GM21423 (cell line): ENCODE results near the gene RNF144B.
"Not testable (repeated sequence)": the region's sequence is repeated elsewhere in the genome, so short reads cannot be mapped to it uniquely, and the experiment has no call there.

Source experiments
- ATAC-seq: cut with Tn5 transposase; IDR thresholded peaks from one replicate; pipeline ENCODE4 v1.9.1; 2021; ENCODE audit warnings: mild to moderate bottlenecking, moderate library complexity; ENCODE audit not compliant: unreplicated experiment

Gene RNF144B

DNA sequence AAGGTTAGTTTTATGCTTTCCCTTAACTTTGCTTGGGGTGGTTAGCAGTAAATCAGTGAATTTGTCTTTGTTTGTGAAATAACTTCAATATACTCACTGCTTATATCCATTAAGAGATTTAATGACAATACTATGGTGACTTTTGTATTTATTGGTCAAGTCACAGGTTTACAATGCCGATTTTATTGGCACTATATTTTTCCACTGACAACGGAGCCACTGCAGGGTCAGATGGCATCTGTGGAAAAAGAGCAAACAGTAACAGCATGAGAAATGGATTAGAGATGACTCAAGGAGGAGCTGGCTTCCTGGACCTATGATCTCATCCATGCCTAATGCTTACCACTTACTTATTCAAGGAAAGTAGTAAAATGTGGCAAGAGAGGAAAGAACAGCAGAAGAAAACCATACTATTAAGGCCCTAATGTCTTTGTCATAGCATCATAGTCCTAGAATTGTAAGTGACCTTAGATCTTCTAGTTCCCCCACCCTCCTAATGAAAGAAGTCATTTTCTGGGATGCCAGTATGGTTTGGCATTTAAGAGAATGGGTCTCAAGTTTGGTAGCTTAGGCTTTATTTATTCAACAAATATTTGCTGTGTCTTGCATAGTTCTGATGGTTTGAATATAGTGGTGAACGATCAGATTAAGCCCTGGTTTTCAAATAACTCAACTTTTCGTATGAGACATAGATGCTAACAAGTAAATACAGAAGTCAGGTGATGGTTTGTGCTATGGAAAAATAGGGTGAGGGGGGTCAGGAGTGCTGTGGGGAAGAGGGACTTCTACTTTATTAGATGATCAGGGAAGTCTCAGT lies 18.5 kb downstream of the RNF144B start:
- ATAC-seq, result no peak

DNA sequence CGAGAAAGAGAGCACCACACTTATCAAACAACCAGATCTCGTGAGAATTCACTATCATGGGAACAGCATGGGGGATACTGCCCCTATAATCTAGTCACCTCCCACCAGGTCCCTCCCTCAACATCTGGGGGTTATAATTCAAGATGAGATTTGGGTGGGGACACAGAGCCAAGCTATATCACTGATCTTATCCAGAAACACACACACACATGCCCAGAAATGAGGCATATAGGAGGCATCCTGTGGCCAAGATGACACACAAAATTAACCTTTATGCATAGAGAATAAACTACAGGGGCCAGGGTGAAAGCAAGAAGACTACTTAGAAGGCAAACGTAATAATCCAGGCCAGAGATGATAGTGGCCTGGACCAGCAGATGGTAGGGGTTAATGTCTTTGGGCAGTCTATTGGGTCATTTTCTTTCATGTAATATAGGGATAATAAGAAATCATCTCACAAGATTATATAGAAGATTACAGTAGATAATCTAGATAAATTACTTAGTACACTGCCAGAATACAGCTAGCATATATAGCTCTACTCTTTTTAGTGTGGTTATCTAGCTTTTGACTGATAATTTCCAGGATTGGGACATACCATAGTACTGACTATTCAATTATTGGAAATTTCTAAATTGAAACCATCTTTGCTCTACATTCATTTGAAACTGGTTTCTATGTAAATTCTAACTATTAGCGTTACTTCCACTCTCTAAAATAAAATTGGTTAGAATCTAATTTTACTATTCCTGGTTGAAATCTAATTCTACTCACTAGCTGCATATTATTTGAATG lies 20.0 kb downstream of the RNF144B start:
- ATAC-seq, result no peak

DNA sequence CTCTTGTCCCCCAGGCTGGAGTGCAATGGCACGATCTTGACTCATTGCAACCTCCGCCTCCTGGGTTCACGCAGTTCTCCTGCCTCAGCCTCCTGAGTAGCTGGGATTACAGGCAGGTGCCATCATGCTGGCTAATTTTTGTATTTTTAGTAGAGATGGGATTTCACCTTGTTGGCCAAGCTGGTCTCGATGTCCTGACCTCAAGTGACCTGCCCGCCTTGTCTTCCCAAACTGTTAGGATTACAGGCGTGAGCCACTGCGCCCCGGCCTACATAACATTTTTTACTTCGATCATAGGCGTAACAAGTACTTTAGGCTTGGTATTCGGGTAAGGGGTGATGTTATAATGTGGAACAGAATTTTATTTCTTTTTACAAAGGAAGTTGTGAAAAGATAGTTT lies 22.5 kb downstream of the RNF144B start:
- not testable (repeated sequence) for ATAC-seq

DNA sequence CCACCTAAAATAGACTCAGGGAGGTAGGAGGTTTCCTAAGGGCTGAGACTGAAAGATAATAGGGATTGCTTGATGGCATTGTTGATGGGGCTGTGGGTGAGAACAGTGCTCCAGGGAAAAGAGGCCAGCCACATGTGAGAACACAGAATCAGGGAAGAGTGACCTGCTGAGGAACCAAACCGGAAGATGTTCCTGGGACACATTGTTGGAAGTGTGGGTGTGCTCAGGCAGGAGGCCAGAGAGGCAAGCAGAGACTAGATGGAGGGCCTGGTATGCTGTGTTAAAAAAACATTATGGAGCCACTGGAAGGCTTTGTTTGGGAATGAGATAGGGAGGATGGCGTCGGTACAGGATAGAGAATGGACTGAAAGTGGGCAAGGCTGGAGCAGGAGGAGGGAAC lies 23.3 kb downstream of the RNF144B start:
- ATAC-seq, result no peak

DNA sequence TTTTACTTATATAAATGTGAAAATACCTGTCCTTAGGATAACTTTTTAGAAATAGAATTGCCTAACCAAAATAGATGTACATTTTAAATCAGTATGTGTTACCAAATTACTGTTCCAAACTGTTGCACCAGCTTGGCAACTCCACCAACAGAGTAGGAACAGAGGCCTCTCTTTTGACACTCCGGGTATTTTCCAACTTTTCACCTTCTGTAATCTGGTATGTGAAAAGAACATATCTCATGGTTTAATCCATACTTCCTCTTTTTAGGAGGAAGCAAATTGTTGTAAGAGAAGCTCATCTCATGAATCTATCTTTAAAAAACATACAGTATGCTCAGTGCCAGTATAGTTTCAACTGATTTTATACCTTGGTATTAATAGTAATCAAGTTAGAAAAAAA lies 24.9 kb downstream of the RNF144B start:
- ATAC-seq, result no peak

DNA sequence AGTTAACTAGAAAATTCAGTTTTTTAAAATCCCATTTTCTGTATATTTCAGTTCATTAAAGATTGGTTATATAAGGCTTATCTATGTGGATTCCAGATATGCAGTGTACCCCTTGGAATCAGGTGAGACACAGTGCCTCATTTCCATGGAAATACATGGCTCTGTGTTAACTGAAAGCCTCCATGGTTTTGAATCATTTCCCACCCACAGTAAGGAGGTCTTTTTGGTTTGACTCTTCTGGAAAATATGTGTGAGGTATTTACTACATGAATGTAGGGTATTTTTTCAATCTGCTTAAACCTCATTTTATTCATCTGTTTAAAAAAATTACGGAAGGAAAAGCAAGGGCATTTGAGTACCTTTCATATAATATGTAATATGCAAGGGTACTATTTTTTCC lies 25.5 kb downstream of the RNF144B start:
- ATAC-seq, result no peak

DNA sequence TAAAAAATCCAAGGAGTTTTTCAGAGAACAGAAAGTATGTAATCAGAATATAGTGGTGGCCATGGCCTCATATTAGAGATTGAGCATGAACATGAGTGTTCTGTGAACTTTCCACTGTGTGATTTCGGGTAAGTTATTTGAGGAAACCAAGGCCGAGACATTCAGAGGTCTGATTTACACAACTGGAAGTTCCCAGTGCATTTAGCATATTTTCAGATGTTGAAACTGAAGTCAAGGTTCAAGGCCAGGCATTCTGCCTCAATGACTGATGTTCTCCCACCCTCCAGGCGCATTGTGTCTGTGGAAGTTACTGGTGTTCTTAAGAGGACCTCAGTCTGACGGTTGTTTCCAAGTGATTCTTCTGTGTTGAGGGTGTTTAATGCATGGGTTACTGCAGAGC lies 26.2 kb downstream of the RNF144B start:
- no peak for ATAC-seq

DNA sequence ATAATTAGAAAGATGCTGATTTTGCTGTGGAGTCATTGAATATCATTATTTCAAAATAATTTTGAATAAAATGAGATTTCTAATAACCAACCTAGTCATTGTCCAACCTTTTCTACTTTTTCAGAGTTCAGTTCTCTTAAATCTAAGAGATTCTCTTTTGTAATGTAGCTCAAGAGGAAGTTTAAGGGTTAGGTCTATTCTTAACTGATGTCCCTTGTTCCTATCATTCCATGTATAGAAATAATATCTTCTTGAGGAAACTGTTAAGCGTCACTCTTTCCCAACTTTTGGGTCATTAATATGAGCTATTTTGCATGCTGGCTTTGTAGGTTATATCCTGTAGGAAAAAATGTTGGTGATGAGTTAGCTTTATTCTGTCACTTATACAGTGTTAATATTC lies 27.0 kb downstream of the RNF144B start:
- ATAC-seq, result no peak

DNA sequence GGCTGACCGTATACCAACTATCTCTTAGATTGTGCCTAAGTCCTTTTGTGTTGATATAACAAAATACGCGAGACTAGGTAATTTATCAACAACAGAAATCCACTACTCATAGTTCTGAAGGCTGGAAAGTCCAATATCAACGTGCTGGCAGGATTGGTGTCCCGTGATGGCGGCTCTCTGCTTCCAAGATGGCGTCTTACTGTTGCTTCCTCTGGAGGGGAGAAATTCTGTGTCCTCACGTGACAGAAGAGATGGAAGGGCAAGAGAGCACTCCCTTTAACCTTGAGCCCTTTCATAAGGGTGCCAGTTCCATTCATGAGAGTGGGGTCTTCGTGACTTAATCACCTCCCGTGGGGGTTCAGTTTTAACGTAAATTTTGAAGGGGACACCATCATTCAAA lies 28.1 kb downstream of the RNF144B start:
- ATAC-seq, result no peak

DNA sequence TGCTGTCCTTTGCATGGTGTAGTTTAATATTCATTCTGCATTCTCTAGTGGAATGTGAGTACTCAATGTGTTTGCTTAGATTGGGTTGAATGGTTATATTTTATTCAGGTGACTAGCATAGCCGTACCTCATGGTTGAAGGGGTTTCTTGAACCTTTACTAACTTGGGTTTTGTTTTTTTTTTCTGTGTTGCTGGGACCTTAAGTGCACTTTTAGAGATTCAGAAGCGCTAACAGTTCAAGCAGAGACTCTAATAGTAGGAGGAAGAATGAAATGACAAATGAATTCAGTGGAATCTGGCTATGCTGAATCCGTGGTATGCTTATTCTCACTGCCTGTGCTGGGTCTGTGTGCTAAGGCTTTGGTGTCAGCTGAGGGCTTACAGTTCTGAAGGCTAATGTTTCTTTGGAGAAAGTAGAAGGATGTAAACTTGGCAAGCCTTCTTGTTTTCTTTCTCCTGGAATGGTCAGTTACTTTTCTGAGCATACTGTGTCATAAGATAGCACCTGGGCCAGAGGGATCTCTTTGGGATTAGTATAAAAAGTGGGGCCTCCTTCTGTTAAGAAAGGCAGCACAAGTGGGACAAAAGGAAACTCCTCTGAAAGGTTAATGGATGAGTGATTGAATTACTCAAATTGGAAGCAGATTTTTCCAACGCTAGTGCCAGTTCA lies 28.7 kb downstream of the RNF144B start:
- ATAC-seq, result no peak

DNA sequence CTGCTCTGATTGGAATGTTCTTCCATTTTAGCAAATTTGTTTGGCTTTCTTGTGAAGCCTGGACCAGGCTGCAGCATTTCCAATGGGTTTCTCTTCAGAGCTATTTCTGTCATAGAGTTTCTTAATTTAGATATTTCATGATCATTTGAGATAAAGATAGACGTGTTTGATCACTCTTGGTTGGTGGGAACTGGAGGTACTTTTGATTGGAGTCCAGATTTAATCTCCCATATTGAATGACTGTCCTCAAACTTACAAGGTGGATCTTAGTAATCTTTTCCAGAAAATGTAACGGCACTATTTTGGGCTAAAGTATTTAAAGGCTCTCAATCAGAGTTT lies 29.2 kb downstream of the RNF144B start:
- no peak for ATAC-seq

DNA sequence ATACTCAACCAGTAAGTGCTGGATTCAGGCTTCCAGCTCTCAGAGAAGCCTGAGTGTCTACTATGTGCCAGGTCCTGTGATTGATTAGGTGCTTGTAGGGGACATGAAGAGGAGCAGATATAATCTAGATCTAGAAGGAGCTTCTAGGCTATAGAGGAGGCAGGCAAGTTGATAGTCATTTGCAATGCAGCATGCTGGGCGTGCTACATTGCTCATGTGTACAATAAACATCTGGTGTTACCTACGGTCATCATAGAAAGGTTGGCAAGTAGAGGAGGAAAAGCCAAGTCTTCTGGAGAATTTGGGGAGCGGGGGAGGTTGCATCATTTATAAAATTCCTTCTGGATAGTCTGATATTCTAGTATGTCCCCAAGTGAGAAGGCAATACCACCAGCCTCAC lies 33.2 kb downstream of the RNF144B start:
- ATAC-seq, result no peak

DNA sequence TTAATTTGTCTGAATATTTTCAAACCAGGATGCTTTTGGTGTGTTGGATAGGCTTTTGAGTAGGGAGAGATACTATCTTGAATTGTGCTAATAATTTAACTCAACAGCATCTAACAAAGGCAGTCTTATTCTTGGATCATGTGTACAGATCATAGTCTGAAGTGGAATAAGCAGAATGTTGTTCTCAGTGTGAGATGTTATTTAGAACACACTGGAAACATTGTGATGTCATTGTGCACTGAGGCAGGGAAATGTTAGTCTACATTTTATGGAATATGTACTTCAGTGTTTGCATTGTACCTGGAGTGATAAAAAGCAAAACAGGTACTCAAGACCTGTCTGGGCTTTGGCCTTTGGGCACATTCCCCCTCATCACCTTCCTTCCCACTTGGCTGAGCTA lies 35.0 kb downstream of the RNF144B start:
- no peak for ATAC-seq

DNA sequence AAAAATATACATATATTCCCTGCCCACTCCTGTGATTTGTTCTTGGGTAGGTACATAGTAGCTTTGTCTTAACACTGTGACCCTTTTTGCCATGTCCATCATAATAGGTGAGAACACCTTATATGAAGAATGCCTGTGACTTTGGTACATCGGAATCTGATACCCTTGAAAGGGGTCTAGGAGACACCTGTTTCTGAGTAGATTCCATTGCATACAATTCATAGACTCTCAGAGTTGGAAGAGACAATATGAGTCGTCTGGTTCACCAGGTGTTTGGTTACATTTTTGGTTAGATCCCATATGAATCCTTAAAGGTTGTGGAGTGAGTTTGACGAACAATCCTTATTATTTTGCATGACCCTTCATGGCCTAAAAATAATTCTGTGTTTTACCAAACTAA lies 36.3 kb downstream of the RNF144B start:
- ATAC-seq, result no peak

DNA sequence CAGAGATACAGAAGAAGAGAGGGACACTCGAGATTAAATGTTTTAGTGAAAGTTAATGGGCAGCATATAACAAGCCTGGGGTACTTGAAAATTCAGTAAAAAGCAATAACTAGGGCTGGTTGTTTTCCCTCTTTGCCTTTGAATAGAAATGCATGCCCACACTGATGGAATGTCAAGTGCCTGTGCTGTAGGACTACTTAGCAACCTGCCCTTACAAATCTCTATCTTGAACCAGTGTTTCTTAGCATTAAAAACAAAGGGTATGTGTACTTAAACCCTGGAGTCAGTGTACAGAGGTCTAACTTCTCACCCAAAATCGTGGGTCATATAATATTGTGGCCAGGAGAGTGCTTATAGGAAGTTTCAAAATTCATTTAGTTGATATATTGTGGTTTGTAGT lies 37.1 kb downstream of the RNF144B start:
- no peak for ATAC-seq

DNA sequence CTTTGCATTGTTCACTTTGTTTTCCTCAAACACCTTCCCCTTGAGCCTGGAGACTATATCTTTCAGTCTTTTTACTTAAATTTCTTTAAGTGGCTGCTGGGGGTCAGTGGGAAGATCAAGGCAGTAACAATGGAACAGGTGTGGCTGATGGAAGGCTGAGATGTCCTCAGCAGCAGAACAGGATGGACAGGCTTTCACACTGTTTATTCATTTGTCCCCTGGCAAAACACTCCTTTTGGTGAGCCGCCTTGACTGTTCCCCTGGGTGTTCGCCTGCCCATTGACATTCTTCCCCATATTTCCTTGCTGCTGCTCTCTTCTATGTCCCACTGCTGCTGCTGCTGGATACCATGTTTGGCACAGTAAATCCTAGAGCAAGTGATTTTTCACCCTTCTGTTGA lies 38.1 kb downstream of the RNF144B start:
- no peak for ATAC-seq

DNA sequence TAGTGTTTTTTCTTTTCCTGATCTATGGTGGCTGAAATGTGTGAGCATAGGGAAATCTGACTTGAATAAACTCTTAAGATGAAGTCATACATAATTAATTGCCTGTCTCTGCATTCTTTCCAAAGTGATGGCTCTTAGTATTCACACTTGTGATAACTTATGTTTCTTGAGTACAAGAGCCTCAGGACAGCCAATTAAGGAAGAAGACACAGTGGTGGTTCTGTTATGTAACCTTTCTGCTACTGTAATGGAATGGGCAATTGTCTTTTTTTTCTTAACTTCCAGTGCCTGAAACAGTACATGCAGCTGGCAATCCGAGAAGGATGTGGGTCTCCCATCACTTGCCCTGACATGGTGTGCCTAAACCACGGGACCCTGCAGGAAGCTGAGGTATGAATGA lies 40.1 kb downstream of the RNF144B start:
- ATAC-seq, result no peak

DNA sequence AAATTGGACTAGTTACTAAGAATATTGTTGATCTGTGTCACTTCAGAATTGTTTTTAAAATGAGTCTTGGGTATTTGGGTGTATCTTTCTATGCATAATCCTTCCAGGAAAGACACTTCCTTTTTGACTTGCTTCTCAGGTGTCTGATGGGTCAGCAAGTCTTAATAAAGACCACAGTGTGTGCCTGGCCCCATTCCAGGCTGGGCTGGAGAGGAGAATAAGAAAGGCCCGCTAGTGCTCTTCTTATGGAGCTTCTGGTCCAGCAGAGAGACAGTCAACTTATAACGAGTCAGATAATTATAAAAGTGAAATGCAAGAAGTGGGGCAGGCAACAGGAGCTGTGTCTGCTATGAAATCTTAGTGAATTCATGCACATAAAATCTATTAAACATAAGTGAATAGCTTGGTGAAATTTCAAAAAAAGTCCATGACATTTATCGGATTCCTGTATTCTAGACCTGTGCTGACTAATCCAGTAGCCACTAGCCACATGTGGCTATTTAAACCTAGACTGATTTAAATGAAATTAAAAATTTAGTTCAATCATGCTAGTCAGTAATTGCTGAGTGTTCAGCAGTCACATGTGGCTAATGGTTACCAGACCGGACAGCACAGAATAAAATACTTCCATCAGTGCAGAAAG lies 42.6 kb downstream of the RNF144B start:
- no peak for ATAC-seq

DNA sequence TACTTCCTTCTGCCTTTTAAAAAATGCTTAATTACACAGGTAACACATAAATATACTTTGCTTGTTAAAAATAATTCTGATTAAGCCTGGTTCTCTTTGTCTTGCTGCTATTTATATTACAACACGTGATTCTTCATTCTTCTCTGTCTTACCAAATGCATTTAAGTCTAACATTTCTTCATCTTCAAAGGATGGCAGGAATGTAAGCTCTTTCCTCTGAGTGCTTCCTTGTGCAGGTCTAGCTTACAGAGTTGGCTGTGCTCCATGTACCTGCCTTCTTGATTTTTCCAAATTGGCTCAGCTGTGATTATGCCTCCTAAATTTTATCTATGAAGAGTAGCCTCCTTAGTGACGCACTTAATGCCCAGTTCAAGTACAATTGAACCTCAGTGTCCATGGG lies 44.4 kb downstream of the RNF144B start:
- no peak for ATAC-seq

DNA sequence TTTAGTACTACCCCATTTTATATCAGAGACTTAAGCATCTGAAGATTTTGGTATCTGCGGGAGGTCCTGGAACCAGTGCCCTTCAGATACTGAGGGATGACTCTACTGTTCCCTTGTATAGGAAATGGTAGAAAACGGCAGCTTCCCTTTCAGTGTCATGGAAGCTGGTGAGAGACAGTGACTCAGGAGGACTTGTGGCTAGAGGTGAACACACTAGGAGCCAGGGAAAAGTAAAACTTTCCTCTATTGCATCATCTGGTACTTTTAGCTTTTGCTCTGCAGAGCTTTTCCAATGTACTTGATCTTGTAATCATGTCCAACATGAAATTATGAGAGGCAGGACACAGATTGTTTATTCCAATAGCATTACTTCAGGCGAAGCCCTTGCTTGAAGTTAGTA lies 45.0 kb downstream of the RNF144B start:
- no peak for ATAC-seq

DNA sequence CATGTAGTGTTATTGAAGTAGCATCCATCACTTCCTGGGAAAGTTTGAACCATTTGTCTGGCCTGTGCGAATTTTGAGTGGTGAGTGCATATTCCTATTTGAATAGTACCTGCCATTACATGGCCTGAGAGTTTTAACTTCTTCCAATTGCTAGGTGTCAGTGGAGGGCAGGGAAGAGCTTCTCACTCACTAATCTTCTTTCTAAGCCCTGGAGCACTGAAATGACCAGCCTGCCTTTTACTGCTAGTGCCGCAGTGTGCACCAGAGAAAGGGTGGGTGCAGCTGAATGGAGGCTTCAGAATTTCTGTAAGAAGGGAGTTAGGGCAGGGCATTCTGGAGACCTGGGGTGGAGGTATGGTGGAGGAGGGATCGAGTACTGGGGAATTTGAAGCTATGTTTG lies 45.5 kb downstream of the RNF144B start:
- no peak for ATAC-seq

DNA sequence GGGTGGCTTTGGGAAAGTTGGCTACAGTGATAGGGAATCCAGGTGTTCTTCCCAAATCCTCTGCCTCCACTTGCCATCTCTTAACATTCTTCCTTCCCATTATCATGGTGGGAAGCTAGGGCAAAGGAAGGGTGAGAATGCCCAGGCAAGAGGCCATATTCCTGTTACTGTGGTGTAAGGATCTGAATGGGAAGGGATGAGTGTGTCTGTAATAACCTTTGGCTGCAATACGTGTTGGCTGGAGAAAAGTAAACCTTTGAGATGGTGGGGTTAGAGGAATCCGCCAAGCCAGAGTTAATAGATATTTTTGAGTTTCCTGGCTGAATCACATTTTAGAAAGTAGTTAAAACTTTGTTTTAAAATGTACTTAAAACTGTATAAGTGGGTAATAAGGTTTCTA lies 45.9 kb downstream of the RNF144B start:
- no peak for ATAC-seq
